ENCODE measurements around the gene KLF15.

The KLF15 gene

GRCh38 chr3:126313166-126313565 lies 44.0 kb downstream of the KLF15 start:
- DNase-seq (ENCODE audit: low read depth, low spot score) = no peak
- no peak overlapping the region for H3K4me3 ChIP-seq (ENCODE audit: low read length)

- no peak overlapping the region for H3K4me3 ChIP-seq (ENCODE audit: low read length)
- no peak for DNase-seq (ENCODE audit: low read depth, low spot score)
These were observed 44.9 kb downstream of the KLF15 start for GRCh38 chr3:126312341-126312740.

- no peak overlapping the region for H3K4me3 ChIP-seq (ENCODE audit: low read length)
- no peak for DNase-seq (ENCODE audit: low read depth, low spot score)
These were observed 45.8 kb downstream of the KLF15 start for GRCh38 chr3:126311338-126311978.

- DNase-seq (ENCODE audit: low read depth, low spot score) = no peak
- no peak overlapping the region for H3K4me3 ChIP-seq (ENCODE audit: low read length)
These were observed 46.4 kb downstream of the KLF15 start for GRCh38 chr3:126310816-126311215.

GRCh38 chr3:126309861-126310655 lies 47.1 kb downstream of the KLF15 start:
- no peak for DNase-seq (ENCODE audit: low read depth, low spot score)
- H3K4me3 ChIP-seq (ENCODE audit: low read length) = no peak overlapping the region

- H3K4me3 ChIP-seq (ENCODE audit: low read length) = no peak overlapping the region
- no peak for DNase-seq (ENCODE audit: low read depth, low spot score)
These were observed 48.0 kb downstream of the KLF15 start for GRCh38 chr3:126309165-126309564.

- no peak overlapping the region for H3K4me3 ChIP-seq (ENCODE audit: low read length)
- DNase-seq (ENCODE audit: low read depth, low spot score) = peak; percentile 6
These were observed 48.6 kb downstream of the KLF15 start for GRCh38 chr3:126308394-126309125.

- H3K4me3 ChIP-seq (ENCODE audit: low read length) = no peak overlapping the region
- no peak for DNase-seq (ENCODE audit: low read depth, low spot score)
These were observed 49.4 kb downstream of the KLF15 start for GRCh38 chr3:126307591-126308393.

GRCh38 chr3:126306888-126307482 lies 50.2 kb downstream of the KLF15 start:
- no peak for DNase-seq (ENCODE audit: low read depth, low spot score)
- H3K4me3 ChIP-seq (ENCODE audit: low read length) = no peak overlapping the region

DNA sequence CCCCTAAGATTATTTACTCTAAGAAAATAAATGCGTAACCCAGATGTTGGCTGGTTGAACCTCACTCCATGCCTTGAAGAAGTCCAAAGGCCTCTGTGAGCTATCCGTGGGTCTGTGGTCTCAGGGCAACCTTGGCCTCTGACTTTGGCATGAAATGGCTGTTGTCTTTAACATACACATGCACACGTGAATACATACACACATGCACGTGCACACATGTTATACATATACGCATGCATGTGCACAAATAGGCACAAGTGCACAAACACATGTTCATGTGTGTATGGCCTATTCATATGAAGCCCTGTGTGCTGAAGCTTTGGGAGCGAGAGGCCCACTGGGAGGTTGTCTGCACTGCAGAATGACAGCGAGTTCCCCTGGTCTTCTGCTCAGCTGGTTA lies 50.8 kb downstream of the KLF15 start:
- no peak overlapping the region for H3K4me3 ChIP-seq (ENCODE audit: low read length)
- no peak for DNase-seq (ENCODE audit: low read depth, low spot score)

GRCh38 chr3:126305427-126305826 lies 51.8 kb downstream of the KLF15 start:
- DNase-seq (ENCODE audit: low read depth, low spot score) = no peak
- H3K4me3 ChIP-seq (ENCODE audit: low read length) = no peak overlapping the region

GRCh38 chr3:126304704-126305103 lies 52.5 kb downstream of the KLF15 start:
- H3K4me3 ChIP-seq (ENCODE audit: low read length) = no peak overlapping the region
- DNase-seq (ENCODE audit: low read depth, low spot score) = no peak

- no peak for DNase-seq (ENCODE audit: low read depth, low spot score)
These were observed 52.9 kb downstream of the KLF15 start for GRCh38 chr3:126304291-126304690.

DNA sequence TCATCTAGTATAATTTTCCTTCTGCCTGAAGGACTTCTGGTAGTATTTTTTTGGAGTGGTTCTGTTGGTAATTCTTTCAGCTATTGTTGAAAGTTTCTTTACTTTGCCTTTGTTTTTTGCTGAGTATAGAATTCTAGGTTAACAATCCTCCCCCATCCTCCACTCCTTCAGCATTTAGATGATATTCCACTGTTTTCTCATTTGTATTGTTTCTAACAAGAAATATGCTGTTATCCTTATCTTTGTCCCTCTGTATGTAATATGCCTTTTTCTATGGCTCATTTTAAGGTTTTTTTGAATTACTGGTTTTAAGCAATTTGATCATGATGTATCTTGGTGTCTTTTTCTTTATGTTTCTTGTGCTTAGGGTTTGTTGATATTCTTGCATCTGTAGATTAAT lies 53.9 kb downstream of the KLF15 start:
- no peak overlapping the region for H3K4me3 ChIP-seq (ENCODE audit: low read length)
- no peak for DNase-seq (ENCODE audit: low read depth, low spot score)

More at GRCh38 chr3:126304291-126304690, 52.9 kb downstream of the KLF15 start:
- no peak overlapping the region for H3K4me3 ChIP-seq (ENCODE audit: low read length)

DNA sequence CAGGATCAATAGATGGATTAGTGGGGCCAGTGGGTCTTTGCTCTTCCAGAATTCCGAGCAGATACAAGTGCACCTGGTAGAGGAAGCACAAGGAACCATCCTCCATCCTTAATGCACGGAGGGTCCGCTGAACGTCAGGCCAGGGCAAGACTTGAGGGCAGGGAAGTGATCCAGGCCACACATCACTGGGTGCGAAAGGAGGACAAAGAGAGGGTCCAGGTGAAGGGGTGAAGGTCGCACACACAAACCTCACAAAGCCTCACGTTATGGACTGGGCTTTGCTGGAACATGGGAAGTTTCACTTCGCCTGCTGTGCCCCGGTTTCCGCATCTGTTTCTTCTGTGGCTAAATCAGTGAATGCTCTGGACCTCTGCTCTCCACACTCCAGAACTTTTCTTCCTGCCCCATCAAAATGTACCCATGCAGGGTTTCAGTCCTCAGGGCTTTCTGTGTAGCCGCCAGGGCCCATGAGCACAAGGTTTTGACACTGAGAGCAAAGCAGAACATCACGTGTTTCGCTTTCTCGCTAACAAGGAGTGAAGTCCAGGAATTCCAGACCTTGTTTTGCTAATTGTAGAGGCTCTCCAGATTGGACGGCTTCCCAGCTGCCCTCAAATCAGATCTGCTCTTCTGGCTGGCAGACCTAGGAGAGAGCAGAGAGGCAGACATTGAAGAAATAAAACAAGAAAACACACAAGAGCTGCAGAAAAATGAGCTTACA lies 56.3 kb downstream of the KLF15 start:
- H3K4me3 ChIP-seq (ENCODE audit: low read length) = no peak overlapping the region
- no peak for DNase-seq (ENCODE audit: low read depth, low spot score)

GRCh38 chr3:126300001-126300760 lies 57.0 kb downstream of the KLF15 start:
- DNase-seq (ENCODE audit: low read depth, low spot score) = no peak
- no peak overlapping the region for H3K4me3 ChIP-seq (ENCODE audit: low read length)

- no peak for DNase-seq (ENCODE audit: low read depth, low spot score)
- no peak overlapping the region for H3K4me3 ChIP-seq (ENCODE audit: low read length)
These were observed 61.7 kb downstream of the KLF15 start for GRCh38 chr3:126295407-126295939.
